Measurements from ENCODE around the gene C6orf89. TPM values are rescaled to one million over a fixed set of nuclear protein-coding genes. Genes with fewer than 3 reads are reported as not detected.

C6orf89 gene
- total RNA-seq, 2 experiments from 2014 or later = 51.8 to 53.8 TPM

DNA sequence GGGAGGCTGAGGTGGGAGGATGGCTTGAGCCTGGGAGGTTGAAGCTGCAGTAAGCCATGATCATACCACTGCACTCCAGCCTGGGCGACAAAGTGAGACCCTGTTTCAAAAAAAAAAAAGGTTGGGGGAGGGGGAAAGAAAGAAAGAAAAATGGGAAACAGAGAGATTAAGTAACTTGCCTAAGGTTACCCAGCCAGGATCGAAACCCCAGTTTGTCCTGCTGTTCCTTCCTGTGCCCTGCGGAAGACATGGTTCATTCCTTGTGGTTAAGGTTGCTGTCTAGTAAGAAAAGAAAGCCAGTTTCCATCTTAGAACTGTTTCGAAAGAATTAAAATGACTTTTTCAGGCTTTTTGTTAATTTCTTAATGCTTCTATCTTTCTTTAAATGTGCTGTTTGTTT lies 29.8 kb downstream of the C6orf89 start:
- CTCF ChIA-PET = interaction anchor here (1.0 to 3.2 kb wide), 3 partner anchors 34 to 133 kb away, joined by 4 to 14 read pairs (median 4); no protein-coding TSS in a partner anchor
- peaks cover 56% of the 10 kb centered on the region for H3K4me1 Mint-ChIP-seq
- no peaks in the 10 kb centered on the region for H3K27me3 Mint-ChIP-seq
- H3K27ac Mint-ChIP-seq = no peak overlapping the region
- H3K9me3 Mint-ChIP-seq = no peaks in the 10 kb centered on the region
- POLR2A ChIA-PET = interaction anchor here (2.9 kb wide), 1 partner anchor 70 kb away, joined by 12 read pairs; the partner anchor contains the start of gene MTCH1
- DNase-seq = no peak
- no peak overlapping the region for H3K4me3 Mint-ChIP-seq
- H3K36me3 Mint-ChIP-seq (ENCODE audit: low read depth) = peaks cover 58% of the 10 kb centered on the region

DNA sequence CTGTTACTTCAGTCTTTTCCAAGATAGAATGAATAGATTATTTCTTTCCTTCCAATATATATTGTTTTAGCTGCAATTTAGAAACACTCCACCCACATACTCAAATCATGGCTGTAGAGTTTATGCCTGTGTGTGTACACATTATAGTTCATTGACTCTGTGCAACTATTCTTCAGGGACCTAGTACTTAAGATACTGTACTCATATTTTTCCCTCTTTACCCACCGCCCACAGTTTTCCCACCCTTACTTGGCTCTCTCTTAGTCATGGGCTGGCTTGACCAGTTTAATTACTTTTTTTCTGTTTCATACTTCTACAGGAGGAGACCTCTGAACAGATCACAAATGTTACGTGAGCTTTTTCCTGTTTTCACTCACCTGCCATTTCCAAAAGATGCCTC lies 30.4 kb downstream of the C6orf89 start:
- no peak for DNase-seq
- Mint-ChIP-seq H3K9me3 (no peaks in the 10 kb centered on the region), H3K27ac (no peak overlapping the region), H3K4me3 (no peak overlapping the region), H3K4me1 (peaks cover 51% of the 10 kb centered on the region), H3K36me3 (ENCODE audit: low read depth) (peaks cover 59% of the 10 kb centered on the region), H3K27me3 (no peaks in the 10 kb centered on the region)
- POLR2A ChIA-PET = no interaction called here
- CTCF ChIA-PET = interaction anchor here (2.0 kb wide), 1 partner anchor 133 kb away, joined by 4 read pairs; no protein-coding TSS in a partner anchor

DNA sequence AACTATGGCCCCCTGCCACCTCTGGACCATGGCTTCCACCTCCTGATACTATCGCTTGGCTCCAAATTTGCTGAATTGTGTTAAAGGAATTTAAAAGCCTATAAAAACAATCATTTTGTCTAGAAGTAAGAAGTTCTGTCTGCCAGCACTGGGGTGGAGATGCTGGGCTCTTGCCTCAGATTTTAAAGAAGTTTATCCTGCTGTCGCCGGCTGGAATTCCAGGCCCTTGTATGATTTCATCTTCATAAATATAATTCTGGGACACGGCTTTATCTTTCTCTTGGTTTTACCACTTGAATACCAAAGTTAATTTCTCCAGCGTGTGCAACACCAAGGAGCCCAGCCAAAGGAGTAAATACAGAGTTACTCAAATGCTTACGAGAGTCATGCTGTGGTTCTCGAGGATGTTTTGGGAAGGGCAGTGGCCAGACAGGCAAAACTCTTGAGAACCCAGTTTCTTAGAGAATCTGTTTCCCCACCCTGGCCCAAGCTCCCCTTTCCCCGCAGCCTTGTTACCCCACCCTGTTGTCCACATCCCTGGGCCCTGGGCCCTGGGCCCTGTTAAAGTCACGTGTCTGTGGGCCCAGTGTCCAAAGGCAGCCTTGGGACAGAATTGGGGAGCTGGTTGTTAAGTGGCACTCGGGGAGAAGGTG lies 31.9 kb downstream of the C6orf89 start:
- Mint-ChIP-seq H3K4me3 (no peak overlapping the region), H3K27me3 (no peaks in the 10 kb centered on the region), H3K4me1 (peaks cover 38% of the 10 kb centered on the region), H3K27ac (no peak overlapping the region), H3K36me3 (ENCODE audit: low read depth) (peaks cover 61% of the 10 kb centered on the region), H3K9me3 (no peaks in the 10 kb centered on the region)
- DNase-seq = no peak
- ChIA-PET CTCF (interaction anchor here (0.6 kb wide), 1 partner anchor 349 kb away, joined by 7 read pairs; no protein-coding TSS in a partner anchor), POLR2A (no interaction called here)

DNA sequence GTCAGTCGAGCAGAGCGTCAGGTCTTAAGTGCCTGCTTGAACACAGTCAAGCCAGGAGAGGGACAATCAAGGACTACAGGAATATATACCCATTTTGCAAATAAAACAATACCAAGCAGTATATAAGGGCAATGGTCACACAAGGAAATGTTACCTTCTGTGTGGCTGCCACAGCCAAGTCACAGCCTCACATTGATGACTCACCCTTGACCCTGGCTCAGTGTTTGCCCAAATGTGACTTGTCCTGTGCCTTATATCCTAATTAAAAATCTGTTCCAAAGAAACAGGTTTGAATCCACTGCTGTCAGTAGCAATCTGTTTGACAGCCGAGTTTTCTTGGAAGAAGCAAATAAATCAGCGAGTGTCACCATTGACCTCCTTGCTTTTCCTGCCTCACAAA lies 34.3 kb downstream of the C6orf89 start:
- H3K9me3 Mint-ChIP-seq = no peaks in the 10 kb centered on the region
- no peaks in the 10 kb centered on the region for H3K27me3 Mint-ChIP-seq
- ChIA-PET POLR2A (no interaction called here), CTCF (interaction anchor here (1.1 kb wide), 1 partner anchor 35 kb away, joined by 3 read pairs; no protein-coding TSS in a partner anchor)
- DNase-seq = no peak
- H3K4me3 Mint-ChIP-seq = no peak overlapping the region
- peaks cover 65% of the 10 kb centered on the region for H3K36me3 Mint-ChIP-seq (ENCODE audit: low read depth)
- peaks cover 32% of the 10 kb centered on the region for H3K4me1 Mint-ChIP-seq
- H3K27ac Mint-ChIP-seq = no peak overlapping the region

DNA sequence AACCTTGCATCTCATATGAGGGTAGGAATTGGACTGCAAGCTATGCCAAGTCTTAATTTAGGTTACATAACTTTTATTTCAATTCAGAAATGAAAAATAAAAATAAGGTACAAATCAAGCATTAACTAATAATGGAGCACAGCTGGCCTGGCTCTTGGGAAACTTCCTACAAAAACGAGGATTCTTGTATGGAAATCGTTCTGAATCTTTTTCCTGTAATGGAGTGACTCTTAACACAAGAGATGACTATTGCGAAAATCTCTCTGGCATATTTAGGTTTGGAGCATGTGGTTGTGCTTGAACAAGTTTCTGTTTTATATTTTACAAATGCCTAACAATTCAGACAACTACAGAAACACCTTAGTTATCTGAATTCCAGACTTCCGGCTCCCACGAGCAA lies 34.8 kb downstream of the C6orf89 start:
- Mint-ChIP-seq H3K36me3 (ENCODE audit: low read depth) (peaks cover 64% of the 10 kb centered on the region), H3K9me3 (no peaks in the 10 kb centered on the region), H3K27me3 (no peaks in the 10 kb centered on the region), H3K4me1 (peaks cover 32% of the 10 kb centered on the region), H3K4me3 (no peak overlapping the region), H3K27ac (no peak overlapping the region)
- DNase-seq = no peak
- POLR2A ChIA-PET = no interaction called here
- CTCF ChIA-PET = no interaction called here

DNA sequence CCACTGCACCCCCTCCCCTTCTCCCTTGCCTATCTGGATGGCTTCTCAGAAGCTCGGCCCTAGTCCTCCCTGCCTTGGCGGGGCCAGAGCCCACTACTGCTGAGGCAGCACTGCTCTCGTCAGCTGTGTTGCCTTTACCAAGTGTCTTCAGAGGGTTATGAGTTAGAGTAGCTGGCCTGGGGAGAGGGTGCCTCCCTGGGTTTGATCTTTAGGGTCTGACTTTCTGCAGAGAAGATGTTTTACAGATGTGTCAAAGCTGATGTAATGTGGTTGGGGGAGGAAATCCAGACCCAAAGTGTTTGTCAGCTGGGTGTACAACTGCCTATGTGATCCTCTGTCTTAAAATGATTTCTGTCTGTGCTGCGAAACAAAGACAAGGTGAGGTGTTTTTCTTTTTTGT lies 38.4 kb downstream of the C6orf89 start:
- ChIA-PET POLR2A (interaction anchor here (0.9 to 1.5 kb wide), 3 partner anchors 8 to 39 kb away, joined by 3 to 5 read pairs (median 3); no protein-coding TSS in a partner anchor), CTCF (interaction anchor here (0.6 to 1.2 kb wide), 4 partner anchors 9 to 113 kb away, joined by 3 read pairs; no protein-coding TSS in a partner anchor)
- Mint-ChIP-seq H3K36me3 (ENCODE audit: low read depth) (peaks cover 45% of the 10 kb centered on the region), H3K4me3 (no peak overlapping the region), H3K4me1 (peaks cover 43% of the 10 kb centered on the region), H3K9me3 (no peaks in the 10 kb centered on the region), H3K27ac (peak overlapping the region; percentile 60), H3K27me3 (no peaks in the 10 kb centered on the region)
- no peak for DNase-seq

DNA sequence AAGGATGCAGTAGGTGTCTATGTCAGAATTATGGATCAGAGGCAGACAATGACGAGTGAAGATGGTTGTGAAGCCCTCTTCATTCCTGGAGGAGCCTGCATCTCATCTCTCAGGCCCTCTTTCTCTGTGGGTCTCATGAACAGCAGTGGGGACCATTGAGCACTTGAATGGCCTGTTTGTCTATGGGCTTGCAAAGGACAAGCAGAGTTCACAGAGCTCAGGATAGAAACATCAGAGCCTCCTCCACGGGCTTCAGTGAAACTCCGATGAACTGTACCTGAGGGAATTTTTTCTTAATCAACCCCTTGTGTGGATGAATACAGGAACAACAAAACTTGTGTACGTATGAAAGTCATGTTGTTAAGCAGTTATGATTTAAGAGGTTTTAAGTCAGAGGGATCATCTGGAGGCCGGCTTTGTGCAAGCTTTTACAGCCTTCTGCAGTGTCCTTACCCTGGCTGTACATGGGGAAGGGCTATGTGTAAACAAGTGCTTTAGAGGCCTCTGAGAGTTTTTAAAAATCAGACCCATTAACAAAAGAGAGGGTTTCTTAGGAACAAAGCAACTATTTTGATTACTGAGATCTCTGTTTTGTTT lies 39.1 kb downstream of the C6orf89 start:
- peaks cover 41% of the 10 kb centered on the region for H3K4me1 Mint-ChIP-seq
- CTCF ChIA-PET = interaction anchor here (0.6 to 1.2 kb wide), 4 partner anchors 10 to 112 kb away, joined by 3 read pairs; no protein-coding TSS in a partner anchor
- no peak overlapping the region for H3K27ac Mint-ChIP-seq

DNA sequence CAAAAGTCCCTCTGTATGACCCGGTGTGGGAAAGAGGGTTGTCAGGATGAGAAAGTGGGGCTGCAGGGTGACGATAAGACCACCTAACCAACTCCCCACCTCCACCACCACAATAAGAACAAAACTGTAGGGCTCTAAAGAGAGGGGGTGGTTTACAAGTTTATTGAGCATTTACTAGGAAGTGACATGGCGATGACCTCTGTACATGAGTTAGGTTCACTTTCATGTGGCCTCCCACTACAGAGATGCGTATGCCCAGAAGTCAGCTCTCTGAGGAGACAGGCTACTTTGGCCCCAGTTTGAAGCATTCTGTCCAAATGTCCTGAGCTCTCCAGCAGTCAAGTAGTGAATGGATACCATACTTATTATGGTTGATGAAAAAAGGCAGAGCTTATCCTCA lies 40.1 kb downstream of the C6orf89 start:
- Mint-ChIP-seq H3K4me1 (peaks cover 41% of the 10 kb centered on the region), H3K9me3 (no peaks in the 10 kb centered on the region), H3K27me3 (no peaks in the 10 kb centered on the region), H3K36me3 (ENCODE audit: low read depth) (peaks cover 33% of the 10 kb centered on the region), H3K4me3 (no peak overlapping the region), H3K27ac (peak overlapping the region; percentile 28)
- no peak for DNase-seq
- ChIA-PET POLR2A (interaction anchor here (1.1 kb wide), 1 partner anchor 16 kb away, joined by 3 read pairs; no protein-coding TSS in a partner anchor), CTCF (interaction anchor here (1.3 kb wide), 2 partner anchors 10 to 12 kb away, joined by 4 to 7 read pairs; no protein-coding TSS in a partner anchor)

More for the DNA sequence above, 39.1 kb downstream of the C6orf89 start:
- Mint-ChIP-seq H3K4me3 (no peak overlapping the region), H3K27me3 (no peaks in the 10 kb centered on the region), H3K9me3 (no peaks in the 10 kb centered on the region), H3K36me3 (ENCODE audit: low read depth) (peaks cover 39% of the 10 kb centered on the region)
- POLR2A ChIA-PET = interaction anchor here (0.9 to 1.1 kb wide), 3 partner anchors 8 to 38 kb away, joined by 3 read pairs; no protein-coding TSS in a partner anchor
- no peak for DNase-seq

DNA sequence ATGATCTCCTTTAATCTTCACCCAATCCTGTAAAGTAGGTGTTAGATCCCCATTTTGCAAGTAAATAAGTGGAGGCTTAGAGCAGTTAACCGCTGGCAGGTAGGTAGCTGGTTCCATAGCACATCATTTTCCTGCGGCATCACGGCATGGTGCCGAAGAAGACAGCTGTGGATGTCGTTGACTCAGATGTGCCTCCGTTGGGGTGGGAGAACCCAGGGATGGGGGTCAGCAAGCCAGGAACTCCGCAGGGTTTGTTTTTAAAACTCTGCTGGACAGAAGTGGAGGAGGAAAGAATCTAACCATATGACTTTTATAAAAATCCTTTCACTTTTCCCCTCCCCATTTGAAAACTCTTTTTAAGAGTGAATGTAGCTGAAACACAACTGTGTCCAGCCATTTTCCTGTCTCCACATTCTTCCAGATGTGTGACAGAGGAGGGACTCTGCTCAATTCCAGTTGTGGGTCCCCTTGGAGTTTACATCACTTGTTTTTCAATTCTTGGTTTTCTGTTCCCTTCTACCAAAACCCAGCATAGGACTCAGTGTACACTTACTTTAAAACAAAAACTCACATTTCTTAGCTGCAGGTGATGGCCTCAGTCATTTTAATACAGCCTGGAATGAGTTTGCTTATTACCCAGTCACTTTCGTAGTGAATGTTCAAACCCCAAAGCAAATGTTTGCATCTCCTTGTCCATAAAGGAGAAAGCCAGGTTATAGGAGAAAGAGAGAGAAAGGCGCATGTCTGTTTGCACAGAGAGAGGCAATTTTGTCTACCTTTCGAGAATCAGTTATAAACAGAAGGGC lies 41.2 kb downstream of the C6orf89 start:
- ChIA-PET POLR2A (interaction anchor here (0.8 kb wide), 1 partner anchor 13 kb away, joined by 5 read pairs; no protein-coding TSS in a partner anchor), CTCF (interaction anchor here (0.6 to 1.3 kb wide), 3 partner anchors 9 to 358 kb away, joined by 4 to 7 read pairs (median 4); no protein-coding TSS in a partner anchor)
- Mint-ChIP-seq H3K4me1 (peaks cover 41% of the 10 kb centered on the region), H3K4me3 (no peak overlapping the region), H3K27ac (no peak overlapping the region), H3K27me3 (no peaks in the 10 kb centered on the region), H3K36me3 (ENCODE audit: low read depth) (peaks cover 27% of the 10 kb centered on the region), H3K9me3 (no peaks in the 10 kb centered on the region)
- no peak for DNase-seq

DNA sequence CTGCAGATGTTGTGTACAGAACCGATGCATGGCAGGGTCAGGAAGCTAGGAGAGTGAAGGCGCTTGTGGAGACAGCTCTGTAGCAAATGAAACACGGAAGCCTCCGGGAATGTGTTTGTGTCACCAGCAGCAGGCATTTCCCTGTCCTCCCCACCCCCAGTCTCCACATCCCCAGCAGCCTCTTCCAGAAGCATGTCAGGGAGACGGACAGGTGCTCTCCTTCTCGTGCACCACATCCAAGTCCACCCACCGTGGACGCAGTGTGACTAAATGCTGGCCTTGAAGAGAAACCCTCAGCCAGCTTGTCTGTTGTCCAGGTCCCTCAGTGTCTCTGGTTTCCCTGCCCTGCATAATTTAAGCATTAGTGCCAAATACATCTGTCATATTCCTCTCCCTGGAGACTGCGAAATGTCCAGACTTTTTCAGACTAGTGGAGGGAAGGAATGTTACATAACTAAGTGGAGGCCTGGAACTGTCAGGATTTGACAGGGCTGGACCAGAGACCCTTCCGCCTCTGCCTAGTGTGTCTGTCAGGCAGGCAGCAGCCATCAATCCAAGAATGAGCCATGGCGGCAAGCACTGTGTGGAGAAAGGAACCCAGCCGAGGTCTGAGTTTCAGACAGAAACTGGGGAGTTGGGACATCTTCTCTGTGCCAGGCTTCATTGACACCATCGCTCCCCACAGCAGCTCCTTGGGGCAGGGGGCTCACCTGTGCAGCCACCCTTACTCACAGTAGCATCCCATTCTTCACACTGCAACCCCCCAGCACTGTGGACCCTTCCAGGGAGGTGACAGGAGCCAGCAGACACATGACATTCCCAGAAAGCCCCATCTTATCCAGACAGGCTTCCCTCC lies 42.2 kb downstream of the C6orf89 start:
- CTCF ChIA-PET = interaction anchor here (0.6 kb wide), 1 partner anchor 357 kb away, joined by 4 read pairs; no protein-coding TSS in a partner anchor

DNA sequence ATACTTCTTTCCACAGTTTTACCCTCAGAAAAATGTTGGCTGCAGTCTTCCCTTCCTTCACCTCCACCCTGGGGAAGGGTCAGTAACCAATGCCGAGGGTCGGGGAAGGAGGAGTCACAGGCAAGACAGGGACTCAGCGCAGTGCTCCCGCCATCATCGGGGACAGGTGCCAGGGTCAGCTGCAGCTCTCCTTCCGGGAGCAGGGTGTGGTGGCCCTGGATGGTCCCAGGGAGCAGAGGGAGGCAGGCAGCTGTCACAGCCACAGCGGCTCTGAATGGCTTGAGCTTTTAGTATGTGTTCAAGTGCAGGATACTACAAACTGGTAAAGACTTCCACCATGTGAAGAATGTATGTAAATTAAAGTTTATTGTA lies 42.8 kb downstream of the C6orf89 start:
- POLR2A ChIA-PET = no interaction called here

More for the DNA sequence above, 42.2 kb downstream of the C6orf89 start:
- H3K4me1 Mint-ChIP-seq = peaks cover 41% of the 10 kb centered on the region
- no peak overlapping the region for H3K27ac Mint-ChIP-seq
- no peak overlapping the region for H3K4me3 Mint-ChIP-seq
- H3K9me3 Mint-ChIP-seq = no peaks in the 10 kb centered on the region
- no peak for DNase-seq
- H3K27me3 Mint-ChIP-seq = no peaks in the 10 kb centered on the region
- POLR2A ChIA-PET = interaction anchor here (0.8 kb wide), 1 partner anchor 14 kb away, joined by 5 read pairs; no protein-coding TSS in a partner anchor
- peaks cover 22% of the 10 kb centered on the region for H3K36me3 Mint-ChIP-seq (ENCODE audit: low read depth)

DNA sequence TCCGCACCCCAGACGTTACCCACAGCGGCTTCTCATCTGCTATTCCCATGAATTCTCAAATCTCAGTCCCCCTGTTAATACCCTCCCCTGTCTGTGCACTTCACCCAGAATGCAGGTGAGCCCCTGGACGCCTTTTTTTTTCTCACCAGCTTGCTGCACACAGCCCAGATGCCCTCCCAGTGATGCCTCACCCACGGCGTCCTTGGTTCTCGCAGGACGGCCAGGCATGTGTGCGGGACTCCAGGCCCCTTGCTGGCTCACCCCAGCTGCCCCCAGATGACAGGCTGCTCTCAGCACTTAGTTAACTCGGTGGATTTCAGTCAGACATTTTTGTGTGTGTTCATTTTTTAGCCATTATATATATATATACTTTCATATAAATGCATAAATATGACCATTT lies 43.4 kb downstream of the C6orf89 start:
- POLR2A ChIA-PET = no interaction called here
- DNase-seq = no peak
- Mint-ChIP-seq H3K4me3 (no peak overlapping the region), H3K9me3 (no peaks in the 10 kb centered on the region), H3K4me1 (peaks cover 35% of the 10 kb centered on the region), H3K27me3 (no peaks in the 10 kb centered on the region), H3K27ac (no peak overlapping the region), H3K36me3 (ENCODE audit: low read depth) (peaks cover 15% of the 10 kb centered on the region)
- CTCF ChIA-PET = no interaction called here

More for the DNA sequence above, 42.8 kb downstream of the C6orf89 start:
- Mint-ChIP-seq H3K27me3 (no peaks in the 10 kb centered on the region), H3K27ac (no peak overlapping the region), H3K9me3 (no peaks in the 10 kb centered on the region), H3K4me3 (no peak overlapping the region), H3K36me3 (ENCODE audit: low read depth) (peaks cover 17% of the 10 kb centered on the region), H3K4me1 (peaks cover 39% of the 10 kb centered on the region)
- CTCF ChIA-PET = no interaction called here
- no peak for DNase-seq

Data from activated CD4-positive, alpha-beta memory T cell treated with anti-CD3 and anti-CD28 coated beads, Interleukin-2, amount 10 ng/mL, durations not matched to agents 7 days and 5 days (primary cell).